Mucosa of rectum (tissue), 2 donors: ENCODE data around the gene FLNB.
A peak's percentile ranks its signal among the peaks of the same experiment; 100 is the strongest.

ENCODE experiments used
- H3K27ac ChIP-seq, 2 donors: one replicate each; pipeline ENCODE4 v1.7.0; 2013; ENCODE audit warnings: inconsistent platforms in 2 of 2, low read depth in 2 of 2, low read length in 2 of 2
- H3K27me3 ChIP-seq, 2 donors: one replicate each; pipeline ENCODE4 v1.7.0; 2013; ENCODE audit warnings: low read length in 2 of 2; ENCODE audit not compliant: control insufficient read depth in 2 of 2, insufficient read depth in 2 of 2
- H3K36me3 ChIP-seq, 2 donors: one replicate each; pipeline ENCODE4 v1.7.0; 2013; ENCODE audit warnings: low read length in 2 of 2; ENCODE audit not compliant: control insufficient read depth in 2 of 2, insufficient read depth in 2 of 2
- H3K4me1 ChIP-seq, 2 donors: one replicate each; pipeline ENCODE4 v1.7.0; 2013; ENCODE audit warnings: low read length in 2 of 2, mild to moderate bottlenecking in 1 of 2; ENCODE audit not compliant: control insufficient read depth in 2 of 2, insufficient read depth in 2 of 2
- H3K4me3 ChIP-seq, 2 donors: one replicate each; pipeline ENCODE4 v1.7.0; 2013; ENCODE audit warnings: low read length in 2 of 2
- H3K9ac ChIP-seq, 2 donors: one replicate each; pipeline ENCODE4 v1.7.0; 2013; ENCODE audit warnings: low read length in 2 of 2, low read depth in 1 of 2, mild to moderate bottlenecking in 1 of 2
- H3K9me3 ChIP-seq, 2 donors: one replicate each; pipeline ENCODE4 v1.7.0; 2013; ENCODE audit warnings: low read length in 2 of 2; ENCODE audit not compliant: control insufficient read depth in 2 of 2
- donor health status: healthy.
- donor health status: Normal muscosa, but diverticular disease.

The FLNB gene

DNA sequence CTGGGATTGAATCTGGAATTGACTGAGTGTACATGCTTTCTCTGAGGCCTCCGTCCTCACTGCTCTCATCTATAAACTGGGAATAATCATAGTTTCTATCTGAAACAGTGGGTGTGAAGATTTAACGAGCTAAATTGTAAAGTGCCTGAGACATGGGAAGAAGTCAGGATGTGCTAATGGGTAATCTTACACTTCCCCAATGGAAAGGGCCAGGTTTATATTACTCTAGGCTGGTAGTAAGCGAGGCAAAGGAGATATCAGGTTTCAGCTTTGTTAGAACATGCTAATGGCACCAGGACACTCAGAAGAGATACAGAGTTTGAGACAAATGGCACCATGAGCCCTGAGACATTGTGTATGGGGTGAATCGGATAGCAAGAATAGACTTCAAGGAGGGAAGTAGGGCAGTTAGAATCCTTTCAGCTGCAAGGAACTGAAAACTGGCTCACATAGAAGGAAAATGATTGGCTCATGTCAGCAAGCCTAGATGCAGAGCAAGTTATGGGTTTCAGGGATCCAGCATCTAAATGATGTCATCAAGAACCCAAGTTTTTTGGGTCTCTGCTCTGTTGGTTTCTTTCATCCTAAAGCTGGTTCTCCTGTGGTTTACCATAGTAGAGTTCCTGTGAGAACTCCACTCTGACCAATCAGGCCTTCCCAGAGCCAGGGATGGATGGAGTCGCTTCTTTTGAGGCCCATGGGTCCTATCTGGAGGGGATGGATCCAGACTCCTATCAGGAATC is 21.8 kb downstream of the FLNB start:
- H3K36me3 ChIP-seq: peaks cover 0 to 2% of the 10 kb centered on the region in 2 donors
- H3K27ac ChIP-seq: no peak overlapping the region
- H3K9ac ChIP-seq: no peak overlapping the region
- H3K4me1 ChIP-seq: peaks cover 19 to 20% of the 10 kb centered on the region in 2 donors
- H3K4me3 ChIP-seq: no peak overlapping the region
- no peaks in the 10 kb centered on the region for H3K27me3 ChIP-seq
- H3K9me3 ChIP-seq: no peaks in the 10 kb centered on the region

DNA sequence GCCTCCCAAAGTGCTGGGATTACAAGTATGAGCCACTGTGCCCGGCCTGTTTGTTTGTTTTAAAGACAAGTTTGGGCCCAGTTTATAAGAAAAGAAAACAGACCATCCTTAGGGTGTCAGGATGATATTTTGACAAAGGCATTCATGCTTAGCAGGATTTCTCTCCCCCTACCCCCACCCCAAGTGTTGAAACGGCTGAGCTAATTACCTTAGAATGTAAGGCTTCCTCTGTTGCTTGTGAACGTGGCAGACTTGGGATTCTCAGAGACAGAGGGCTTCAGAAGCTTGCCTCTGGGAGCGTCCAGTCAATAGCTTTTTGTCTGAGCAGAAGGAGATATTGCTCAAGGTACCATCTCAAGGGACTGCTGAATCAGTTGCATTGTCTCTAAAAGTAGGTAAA is 24.0 kb downstream of the FLNB start:
- peaks cover 0 to 2% of the 10 kb centered on the region in 2 donors for H3K36me3 ChIP-seq
- H3K9ac ChIP-seq: no peak overlapping the region
- H3K27ac ChIP-seq: no peak overlapping the region
- no peak overlapping the region for H3K4me3 ChIP-seq
- H3K9me3 ChIP-seq: no peaks in the 10 kb centered on the region
- peaks cover 19 to 28% of the 10 kb centered on the region in 2 donors for H3K4me1 ChIP-seq
- H3K27me3 ChIP-seq: no peaks in the 10 kb centered on the region

DNA sequence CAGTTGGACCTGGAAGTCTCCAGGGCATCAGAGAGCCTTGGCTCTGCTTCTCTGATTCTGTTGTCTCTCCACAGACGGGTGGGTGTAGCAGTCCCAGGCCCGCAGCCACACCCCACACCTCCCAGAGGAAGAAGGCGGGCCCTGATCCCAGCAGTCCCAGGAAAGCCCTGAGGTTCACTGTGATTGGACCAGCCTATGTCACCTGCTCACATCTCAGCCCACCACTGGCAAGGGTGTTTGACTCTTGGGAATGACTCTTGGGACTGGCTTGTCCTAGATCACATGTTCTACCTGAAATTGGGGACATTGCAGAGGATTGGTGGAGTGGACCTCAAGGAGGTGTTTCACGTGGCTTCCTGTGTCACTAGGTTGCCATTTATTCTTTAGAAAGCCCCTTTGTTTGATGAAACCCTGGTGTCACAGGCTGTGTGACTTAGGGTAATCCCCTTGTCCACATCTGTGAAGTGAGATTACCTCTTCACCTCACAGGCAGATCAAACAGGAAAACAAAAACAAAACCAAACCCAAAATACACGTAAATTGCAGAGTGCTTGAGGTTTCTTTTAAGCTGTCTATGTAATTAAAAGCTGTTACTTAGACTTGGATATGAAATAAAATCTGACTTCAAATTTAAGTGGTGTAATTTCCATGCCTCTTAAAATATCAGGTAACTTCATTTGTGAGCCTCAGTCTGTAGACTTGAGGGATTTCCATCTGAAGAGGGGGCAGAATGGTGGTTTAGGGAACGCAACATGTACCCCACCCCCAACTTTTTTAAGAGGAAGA is 26.7 kb downstream of the FLNB start:
- peak overlapping the region; percentile 38 to 58 for H3K27ac ChIP-seq
- no peaks in the 10 kb centered on the region for H3K9me3 ChIP-seq
- no peaks in the 10 kb centered on the region for H3K27me3 ChIP-seq
- peaks cover 0 to 6% of the 10 kb centered on the region in 2 donors for H3K36me3 ChIP-seq
- peak overlapping the region in 1 of 2 donors; percentile 26 for H3K4me3 ChIP-seq
- peaks cover 29 to 40% of the 10 kb centered on the region in 2 donors for H3K4me1 ChIP-seq
- H3K9ac ChIP-seq: no peak overlapping the region

DNA sequence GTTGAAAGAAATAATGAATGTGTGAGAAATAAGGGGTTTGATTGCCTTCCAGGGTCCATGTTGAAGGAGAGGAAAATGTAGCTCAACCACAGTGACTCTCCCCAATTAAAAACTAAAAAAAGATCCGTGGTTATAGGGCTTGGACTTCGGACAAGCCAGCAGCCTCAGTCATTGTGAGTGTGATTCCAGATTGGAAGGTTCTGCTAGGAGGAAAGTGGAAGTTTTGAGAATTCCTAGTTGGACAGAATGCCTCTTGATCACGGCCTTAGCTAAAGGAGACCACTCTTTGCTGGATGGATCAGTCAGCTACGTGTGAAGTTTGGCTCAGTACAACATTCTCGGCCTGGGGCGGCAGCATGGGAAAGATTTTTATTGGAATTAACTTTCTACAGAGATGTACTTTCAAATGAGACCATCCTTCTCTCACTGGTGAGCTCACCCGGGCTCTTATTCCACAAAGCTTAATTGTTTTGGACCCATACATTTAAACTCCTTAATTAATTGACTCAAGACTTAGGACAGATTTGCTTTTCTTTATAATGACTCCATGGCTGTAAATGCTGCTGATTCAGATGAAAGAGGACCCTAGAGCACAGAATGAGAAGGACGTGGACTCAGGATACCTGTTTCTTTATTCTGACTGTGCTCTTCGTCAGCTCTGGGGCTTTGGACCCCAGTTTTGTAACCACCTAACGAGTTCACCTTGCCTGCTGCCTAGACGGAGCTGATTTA is 27.5 kb downstream of the FLNB start:
- Histone ChIP-seq H3K9me3 (no peaks in the 10 kb centered on the region), H3K36me3 (peaks cover 0 to 6% of the 10 kb centered on the region in 2 donors), H3K4me1 (peaks cover 33 to 47% of the 10 kb centered on the region in 2 donors), H3K4me3 (peak overlapping the region in 1 of 2 donors; percentile 27), H3K9ac (peak overlapping the region in 1 of 2 donors; percentile 52), H3K27me3 (no peaks in the 10 kb centered on the region), H3K27ac (peak overlapping the region; percentile 38 to 58)

DNA sequence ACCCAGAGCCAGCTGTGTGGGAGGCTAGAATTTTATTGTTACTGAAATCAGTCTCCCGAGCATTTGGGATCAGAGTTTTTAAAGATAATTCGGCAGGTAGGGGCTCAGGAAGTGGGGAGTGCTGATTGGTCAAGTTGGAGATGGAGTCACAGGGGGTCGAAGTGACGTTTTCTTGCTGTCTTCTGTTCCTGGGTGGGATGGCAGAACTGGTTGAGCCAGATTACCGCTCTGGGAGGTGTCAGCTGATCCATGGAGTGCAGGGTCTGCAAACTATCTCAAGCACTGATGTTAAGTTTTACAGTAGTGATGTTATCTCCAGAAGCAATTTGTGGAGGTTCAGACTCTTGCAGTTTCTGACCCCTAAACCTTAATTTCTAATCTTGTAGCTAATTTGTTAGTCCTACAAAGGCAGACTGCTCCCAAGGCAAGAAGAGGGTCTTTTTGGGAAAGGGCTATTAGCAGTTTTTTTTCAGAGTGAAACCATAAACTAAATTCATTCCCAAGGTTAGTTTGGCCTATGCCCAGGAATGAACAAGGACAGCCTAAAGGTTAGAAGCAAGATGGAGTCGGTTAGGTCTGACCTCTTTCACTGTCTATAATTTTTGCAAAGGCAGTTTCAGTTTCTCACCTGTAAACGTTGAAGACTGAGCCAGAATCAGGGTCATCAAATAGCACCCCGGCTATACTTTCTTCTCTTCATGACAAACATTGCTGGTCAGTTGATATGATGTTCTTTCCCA is 28.2 kb downstream of the FLNB start:
- H3K36me3 ChIP-seq: peaks cover 0 to 8% of the 10 kb centered on the region in 2 donors
- H3K9ac ChIP-seq: no peak overlapping the region
- H3K9me3 ChIP-seq: no peaks in the 10 kb centered on the region
- no peaks in the 10 kb centered on the region for H3K27me3 ChIP-seq
- H3K4me1 ChIP-seq: peaks cover 39 to 50% of the 10 kb centered on the region in 2 donors
- H3K4me3 ChIP-seq: no peak overlapping the region
- peak overlapping the region in 1 of 2 donors; percentile 58 for H3K27ac ChIP-seq

DNA sequence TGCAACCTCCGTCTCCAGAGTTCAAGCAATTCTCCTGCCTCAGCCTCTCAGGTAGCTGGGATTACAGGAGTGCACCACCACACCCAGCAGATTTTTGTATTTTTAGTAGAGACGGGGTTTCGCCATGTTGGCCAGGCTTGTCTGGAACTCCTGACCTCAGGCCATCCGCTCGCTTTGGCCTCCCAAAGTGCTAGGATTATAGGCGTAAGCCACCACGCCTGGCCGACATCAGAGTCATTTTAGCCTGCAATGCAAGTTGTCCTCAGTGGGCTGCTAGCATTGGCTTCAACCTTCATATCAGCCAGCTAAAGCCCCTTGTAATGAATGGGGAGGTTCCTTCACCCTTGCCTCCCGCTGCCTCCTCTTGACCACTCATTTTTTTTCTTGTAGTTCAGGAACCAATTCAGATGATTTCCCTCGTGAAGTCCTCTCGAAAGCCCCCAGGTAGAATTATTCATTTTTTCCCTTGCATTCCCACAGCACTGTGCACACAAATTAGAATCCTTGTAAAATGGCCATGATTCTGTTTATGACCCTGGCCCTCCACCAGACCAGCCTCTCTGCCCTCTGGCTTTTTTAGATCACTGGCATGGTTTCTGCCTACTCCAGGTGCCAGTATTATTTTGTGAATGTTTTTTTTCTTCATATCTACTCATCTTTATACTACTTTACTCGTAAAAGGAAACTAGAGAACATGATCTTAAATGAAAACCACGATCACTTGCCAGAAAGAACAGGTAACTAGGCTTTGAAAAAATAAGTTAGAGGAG is 29.1 kb downstream of the FLNB start:
- no peak overlapping the region for H3K27ac ChIP-seq
- H3K4me1 ChIP-seq: peaks cover 42 to 50% of the 10 kb centered on the region in 2 donors

DNA sequence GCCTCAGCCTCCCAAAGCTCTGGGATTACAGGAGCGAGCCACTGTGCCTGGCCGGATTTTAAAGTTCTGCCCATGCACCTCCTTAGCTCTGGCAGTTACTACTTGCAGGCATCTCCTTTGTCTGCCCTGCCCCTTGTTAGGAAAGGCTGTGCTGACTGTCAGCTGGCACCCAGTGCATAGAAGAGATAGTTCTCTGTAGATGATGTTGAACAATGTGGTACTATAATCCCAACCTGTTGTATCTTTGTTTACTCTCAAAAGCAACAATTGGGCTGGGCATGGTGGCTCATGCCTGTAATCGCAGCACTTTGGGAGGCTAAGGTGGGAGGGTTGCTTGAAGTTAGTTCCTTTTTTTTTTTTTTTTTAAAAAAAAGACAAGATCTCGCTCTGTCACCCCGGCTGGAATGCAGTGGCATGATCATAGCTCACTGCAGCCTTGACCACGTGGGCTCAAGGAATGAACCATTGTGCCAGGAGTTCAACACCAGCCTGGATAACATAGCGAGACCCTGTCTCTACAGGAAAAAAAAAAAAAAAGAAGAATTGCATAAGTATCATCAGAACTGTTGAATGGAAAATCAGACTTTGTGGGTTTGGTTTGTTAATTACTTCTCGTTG is 30.6 kb downstream of the FLNB start:
- H3K9ac ChIP-seq: no peak overlapping the region

More for the DNA sequence above, 29.1 kb downstream of the FLNB start:
- Histone ChIP-seq H3K9me3 (no peaks in the 10 kb centered on the region), H3K27me3 (no peaks in the 10 kb centered on the region), H3K4me3 (no peak overlapping the region), H3K9ac (peak overlapping the region in 1 of 2 donors; percentile 14), H3K36me3 (peaks cover 0 to 8% of the 10 kb centered on the region in 2 donors)

DNA sequence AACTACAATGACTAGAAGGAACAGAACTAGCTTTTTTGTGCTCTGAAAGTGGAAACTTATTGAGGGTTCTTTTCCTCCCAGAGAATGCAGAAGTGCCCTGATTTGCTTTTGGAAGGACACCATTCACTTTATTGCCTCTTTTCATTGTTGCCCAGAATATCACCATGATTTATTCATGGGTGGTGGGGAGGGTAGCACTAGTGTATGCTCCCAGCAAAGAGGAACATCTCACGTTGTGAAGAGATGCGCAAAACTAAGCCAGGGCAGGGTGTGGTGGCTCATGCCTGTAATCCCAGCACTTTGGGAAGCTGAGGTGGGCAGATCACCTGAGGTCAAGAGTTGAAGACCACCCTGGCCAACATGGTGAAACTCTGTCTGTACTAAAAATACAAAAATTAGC is 31.4 kb downstream of the FLNB start:
- H3K27me3 ChIP-seq: no peaks in the 10 kb centered on the region
- H3K4me3 ChIP-seq: peak overlapping the region in 1 of 2 donors; percentile 33
- no peak overlapping the region for H3K27ac ChIP-seq
- H3K9ac ChIP-seq: no peak overlapping the region
- H3K9me3 ChIP-seq: no peaks in the 10 kb centered on the region
- peaks cover 37 to 49% of the 10 kb centered on the region in 2 donors for H3K4me1 ChIP-seq
- H3K36me3 ChIP-seq: peaks cover 3 to 8% of the 10 kb centered on the region in 2 donors

More for the DNA sequence above, 30.6 kb downstream of the FLNB start:
- Histone ChIP-seq H3K9me3 (no peaks in the 10 kb centered on the region), H3K27me3 (no peaks in the 10 kb centered on the region), H3K27ac (no peak overlapping the region), H3K4me1 (peaks cover 38 to 51% of the 10 kb centered on the region in 2 donors), H3K36me3 (peaks cover 0 to 8% of the 10 kb centered on the region in 2 donors), H3K4me3 (no peak overlapping the region)
